A673 (cell line): ENCODE data around the gene CCDC85B.

ENCODE experiments used
- CTCF ChIP-seq: fragments of 300-800, 200-600 bp; sonication (generic); conservative IDR thresholded peaks from 2 replicates; pipeline ENCODE4 v1.5.1; 2017; ENCODE audit warnings: low read depth, mild to moderate bottlenecking, antibody characterized with exemption, low read length, moderate library complexity, mixed read lengths
- EZH2 ChIP-seq: fragments of 200-600 bp; sonication (generic); IDR thresholded peaks from 2 replicates; pipeline ENCODE4 v1.6.1; 2017; ENCODE audit warnings: borderline replicate concordance, low read depth, mild to moderate bottlenecking, mixed read lengths, antibody characterized with exemption, low read length; ENCODE audit not compliant: poor library complexity, severe bottlenecking

- TF ChIP-seq CTCF (no peak), EZH2 (no peak)
These were observed 8.3 kb downstream of the CCDC85B start for GRCh38 chr11:65898656-65899355.
